Activated naive CD4-positive, alpha-beta T cell treated with anti-CD3 and anti-CD28 coated beads, Interleukin-2, amount 50 U/mL, for 24 hours (primary cell): ENCODE data around the gene FOXJ1.
A peak's percentile ranks its signal among the peaks of the same experiment; 100 is the strongest.

ENCODE experiments used
- H3K27ac Mint-ChIP-seq: one replicate; pipeline ENCODE4 v1.8.0; 2021; ENCODE audit warnings: mild to moderate bottlenecking, mixed read lengths
- H3K27me3 Mint-ChIP-seq: one replicate; pipeline ENCODE4 v1.8.0; 2021; ENCODE audit warnings: mixed read lengths
- H3K36me3 Mint-ChIP-seq: one replicate; pipeline ENCODE4 v1.8.0; 2021; ENCODE audit warnings: mixed read lengths
- H3K4me1 Mint-ChIP-seq: one replicate; pipeline ENCODE4 v1.8.0; 2021; ENCODE audit warnings: mixed read lengths
- H3K4me3 Mint-ChIP-seq: one replicate; pipeline ENCODE4 v1.8.0; 2021; ENCODE audit warnings: mild to moderate bottlenecking, mixed read lengths
- H3K9me3 Mint-ChIP-seq: one replicate; pipeline ENCODE4 v1.8.0; 2021; ENCODE audit warnings: mixed read lengths

FOXJ1 gene

GRCh38 chr17:76138234-76138895, 2.7 kb downstream of the FOXJ1 start:
- Mint-ChIP-seq H3K27ac (no peak overlapping the region), H3K9me3 (no peaks in the 10 kb centered on the region), H3K4me1 (peaks cover 44% of the 10 kb centered on the region), H3K36me3 (no peaks in the 10 kb centered on the region), H3K4me3 (no peak overlapping the region), H3K27me3 (no peaks in the 10 kb centered on the region)

- no peak overlapping the region for H3K27ac Mint-ChIP-seq
- H3K27me3 Mint-ChIP-seq: no peaks in the 10 kb centered on the region
- H3K4me3 Mint-ChIP-seq: no peak overlapping the region
- no peaks in the 10 kb centered on the region for H3K9me3 Mint-ChIP-seq
- H3K36me3 Mint-ChIP-seq: no peaks in the 10 kb centered on the region
- peaks cover 39% of the 10 kb centered on the region for H3K4me1 Mint-ChIP-seq
Observed at GRCh38 chr17:76137351-76138233, 3.5 kb downstream of the FOXJ1 start.

- Mint-ChIP-seq H3K4me3 (no peak overlapping the region), H3K36me3 (no peaks in the 10 kb centered on the region), H3K27ac (no peak overlapping the region), H3K4me1 (peaks cover 32% of the 10 kb centered on the region), H3K9me3 (no peaks in the 10 kb centered on the region), H3K27me3 (no peaks in the 10 kb centered on the region)
Observed at GRCh38 chr17:76137001-76137350, 4.1 kb downstream of the FOXJ1 start.

- Mint-ChIP-seq H3K9me3 (no peaks in the 10 kb centered on the region), H3K27me3 (no peaks in the 10 kb centered on the region), H3K36me3 (no peaks in the 10 kb centered on the region), H3K4me3 (no peak overlapping the region), H3K27ac (peak overlapping the region; percentile 30), H3K4me1 (peaks cover 30% of the 10 kb centered on the region)
Observed at GRCh38 chr17:76136276-76137000, 4.6 kb downstream of the FOXJ1 start.

GRCh38 chr17:76135810-76136188, 5.2 kb downstream of the FOXJ1 start:
- no peaks in the 10 kb centered on the region for H3K9me3 Mint-ChIP-seq
- no peaks in the 10 kb centered on the region for H3K27me3 Mint-ChIP-seq
- peaks cover 32% of the 10 kb centered on the region for H3K4me1 Mint-ChIP-seq
- H3K27ac Mint-ChIP-seq: no peak overlapping the region
- no peaks in the 10 kb centered on the region for H3K36me3 Mint-ChIP-seq
- no peak overlapping the region for H3K4me3 Mint-ChIP-seq

- Mint-ChIP-seq H3K4me1 (peaks cover 27% of the 10 kb centered on the region), H3K36me3 (no peaks in the 10 kb centered on the region), H3K9me3 (no peaks in the 10 kb centered on the region), H3K27ac (peak overlapping the region; percentile 76), H3K27me3 (no peaks in the 10 kb centered on the region), H3K4me3 (peak overlapping the region; percentile 76)
Observed at GRCh38 chr17:76134911-76135809, 5.9 kb downstream of the FOXJ1 start.

- H3K27me3 Mint-ChIP-seq: no peaks in the 10 kb centered on the region
- no peak overlapping the region for H3K27ac Mint-ChIP-seq
- H3K36me3 Mint-ChIP-seq: no peaks in the 10 kb centered on the region
- H3K4me1 Mint-ChIP-seq: peaks cover 24% of the 10 kb centered on the region
- H3K4me3 Mint-ChIP-seq: no peak overlapping the region
- H3K9me3 Mint-ChIP-seq: no peaks in the 10 kb centered on the region
Observed at GRCh38 chr17:76132574-76133338, 8.3 kb downstream of the FOXJ1 start.

- no peaks in the 10 kb centered on the region for H3K36me3 Mint-ChIP-seq
- no peak overlapping the region for H3K4me3 Mint-ChIP-seq
- H3K4me1 Mint-ChIP-seq: peaks cover 30% of the 10 kb centered on the region
- no peak overlapping the region for H3K27ac Mint-ChIP-seq
- no peaks in the 10 kb centered on the region for H3K9me3 Mint-ChIP-seq
- H3K27me3 Mint-ChIP-seq: no peaks in the 10 kb centered on the region
Observed at GRCh38 chr17:76131692-76132573, 9.1 kb downstream of the FOXJ1 start.

- Mint-ChIP-seq H3K27me3 (no peaks in the 10 kb centered on the region), H3K36me3 (no peaks in the 10 kb centered on the region), H3K4me3 (no peak overlapping the region), H3K4me1 (peaks cover 37% of the 10 kb centered on the region), H3K9me3 (no peaks in the 10 kb centered on the region), H3K27ac (no peak overlapping the region)
Observed at GRCh38 chr17:76131051-76131691, 9.9 kb downstream of the FOXJ1 start.

- H3K4me1 Mint-ChIP-seq: peaks cover 40% of the 10 kb centered on the region
- H3K4me3 Mint-ChIP-seq: no peak overlapping the region
- H3K27me3 Mint-ChIP-seq: no peaks in the 10 kb centered on the region
- no peaks in the 10 kb centered on the region for H3K9me3 Mint-ChIP-seq
- no peaks in the 10 kb centered on the region for H3K36me3 Mint-ChIP-seq
- H3K27ac Mint-ChIP-seq: no peak overlapping the region
Observed at GRCh38 chr17:76130473-76130872, 10.6 kb downstream of the FOXJ1 start.

GRCh38 chr17:76125922-76126321, 15.1 kb downstream of the FOXJ1 start:
- peaks cover 28% of the 10 kb centered on the region for H3K4me1 Mint-ChIP-seq
- H3K9me3 Mint-ChIP-seq: no peaks in the 10 kb centered on the region
- no peaks in the 10 kb centered on the region for H3K36me3 Mint-ChIP-seq
- no peaks in the 10 kb centered on the region for H3K27me3 Mint-ChIP-seq
- peak overlapping the region; percentile 41 for H3K27ac Mint-ChIP-seq
- H3K4me3 Mint-ChIP-seq: no peak overlapping the region

- Mint-ChIP-seq H3K27me3 (no peaks in the 10 kb centered on the region), H3K9me3 (no peaks in the 10 kb centered on the region), H3K36me3 (no peaks in the 10 kb centered on the region), H3K4me3 (no peak overlapping the region), H3K27ac (no peak overlapping the region), H3K4me1 (peaks cover 28% of the 10 kb centered on the region)
Observed at GRCh38 chr17:76125391-76125675, 15.7 kb downstream of the FOXJ1 start.

GRCh38 chr17:76124582-76125390, 16.3 kb downstream of the FOXJ1 start:
- H3K27me3 Mint-ChIP-seq: no peaks in the 10 kb centered on the region
- peak overlapping the region; percentile 41 for H3K27ac Mint-ChIP-seq
- no peak overlapping the region for H3K4me3 Mint-ChIP-seq
- H3K4me1 Mint-ChIP-seq: peaks cover 28% of the 10 kb centered on the region
- H3K9me3 Mint-ChIP-seq: no peaks in the 10 kb centered on the region
- no peaks in the 10 kb centered on the region for H3K36me3 Mint-ChIP-seq
